ENCODE data around the gene NELL1. TPM values are rescaled to one million over a fixed set of nuclear protein-coding genes. Genes with fewer than 3 reads are reported as not detected.

NELL1 gene
- total and polyA plus RNA-seq, 12 donors = 0.11 to 0.39 (median 0.24) TPM; not detected in 9

GRCh38 chr11:21068886-21069285 is 399.5 kb downstream of the NELL1 start:
- intact Hi-C loops (cut with DNase I) = no loop called here
- Histone ChIP-seq H3K4me1 (replicated peaks in 1 of 2) (no peaks in the 10 kb centered on the region), H3K27me3 (no peaks in the 10 kb centered on the region), H3K4me3 (no peak overlapping the region), H3K27ac (no peak overlapping the region), H3K9me3 (replicated peaks in 1 of 3) (no peaks in the 10 kb centered on the region), H3K36me3 (replicated peaks in 1 of 2) (no peaks in the 10 kb centered on the region)
- 53 to 64% (median 60%) methylated on average over 3 of the region's 3 CpGs for WGBS, 4 donors
- no peak for DNase-seq
- TF ChIP-seq CTCF (IDR thresholded peaks at IDR 0.05) (no peak), POLR2A (IDR thresholded peaks at IDR 0.05) (no peak)

GRCh38 chr11:21069909-21070308 is 400.5 kb downstream of the NELL1 start:
- no peaks in the 10 kb centered on the region for H3K36me3 ChIP-seq (replicated peaks in 1 of 2)
- no peaks in the 10 kb centered on the region for H3K27me3 ChIP-seq
- intact Hi-C loops (cut with DNase I) = no loop called here
- TF ChIP-seq CTCF (IDR thresholded peaks at IDR 0.05) = no peak
- TF ChIP-seq POLR2A (IDR thresholded peaks at IDR 0.05) = no peak
- H3K9me3 ChIP-seq (replicated peaks in 1 of 3) = no peaks in the 10 kb centered on the region
- WGBS, 4 donors = 49 to 63% (median 52%) methylated on average over 5 of the region's 5 CpGs
- no peak for DNase-seq
- H3K4me3 ChIP-seq = no peak overlapping the region
- no peaks in the 10 kb centered on the region for H3K4me1 ChIP-seq (replicated peaks in 1 of 2)
- no peak overlapping the region for H3K27ac ChIP-seq

GRCh38 chr11:21072558-21072957 is 403.2 kb downstream of the NELL1 start:
- intact Hi-C loops (cut with DNase I) = no loop called here
- H3K4me1 ChIP-seq (replicated peaks in 1 of 2) = no peaks in the 10 kb centered on the region
- H3K27ac ChIP-seq = no peak overlapping the region
- DNase-seq = no peak
- 46 to 57% (median 50%) methylated on average over 3 of the region's 3 CpGs for WGBS, 4 donors
- no peak for TF ChIP-seq CTCF (IDR thresholded peaks at IDR 0.05)
- no peaks in the 10 kb centered on the region for H3K9me3 ChIP-seq (replicated peaks in 1 of 3)
- H3K27me3 ChIP-seq = no peaks in the 10 kb centered on the region
- no peaks in the 10 kb centered on the region for H3K36me3 ChIP-seq (replicated peaks in 1 of 2)
- no peak overlapping the region for H3K4me3 ChIP-seq

GRCh38 chr11:21082853-21083252 is 413.5 kb downstream of the NELL1 start:
- Histone ChIP-seq H3K9me3 (replicated peaks in 1 of 3) (peaks cover 0 to 6% (median 0%) of the 10 kb centered on the region in 3 donors), H3K27ac (no peak overlapping the region), H3K27me3 (no peaks in the 10 kb centered on the region), H3K4me1 (replicated peaks in 1 of 2) (no peaks in the 10 kb centered on the region), H3K4me3 (no peak overlapping the region), H3K36me3 (replicated peaks in 1 of 2) (no peaks in the 10 kb centered on the region)
- 81 to 86% (median 84%) methylated on average over 3 of the region's 3 CpGs for WGBS, 4 donors
- TF ChIP-seq CTCF (IDR thresholded peaks at IDR 0.05) = no peak
- no peak for TF ChIP-seq POLR2A (IDR thresholded peaks at IDR 0.05)
- intact Hi-C loops (cut with DNase I) = no loop called here
- DNase-seq = no peak

Measured in adrenal gland (tissue), 12 donors.